ENCODE results near the gene ZSWIM1. TPM values are rescaled to one million over a fixed set of nuclear protein-coding genes. Genes with fewer than 3 reads are reported as not detected.

ZSWIM1 gene
- total and polyA plus RNA-seq, 2 of the 13 experiments (the other 11 are each of a cell fraction or from before 2014, with no cell fraction given), result 9.5 to 11.7 TPM

GRCh38 chr20:45857114-45857881 is 23.7 kb upstream of the ZSWIM1 start, which contains the start of the genes ACOT8 and ZSWIM3 (continued):
- peak; percentile 62 for TF ChIP-seq ARID5B (CRISPR knock-in tag; IDR thresholded peaks at IDR 0.05)
- no peak for TF ChIP-seq SCMH1 (CRISPR knock-in tag; IDR thresholded peaks at IDR 0.05; ENCODE audit: borderline replicate concordance)
- TF ChIP-seq, protein P1, sequence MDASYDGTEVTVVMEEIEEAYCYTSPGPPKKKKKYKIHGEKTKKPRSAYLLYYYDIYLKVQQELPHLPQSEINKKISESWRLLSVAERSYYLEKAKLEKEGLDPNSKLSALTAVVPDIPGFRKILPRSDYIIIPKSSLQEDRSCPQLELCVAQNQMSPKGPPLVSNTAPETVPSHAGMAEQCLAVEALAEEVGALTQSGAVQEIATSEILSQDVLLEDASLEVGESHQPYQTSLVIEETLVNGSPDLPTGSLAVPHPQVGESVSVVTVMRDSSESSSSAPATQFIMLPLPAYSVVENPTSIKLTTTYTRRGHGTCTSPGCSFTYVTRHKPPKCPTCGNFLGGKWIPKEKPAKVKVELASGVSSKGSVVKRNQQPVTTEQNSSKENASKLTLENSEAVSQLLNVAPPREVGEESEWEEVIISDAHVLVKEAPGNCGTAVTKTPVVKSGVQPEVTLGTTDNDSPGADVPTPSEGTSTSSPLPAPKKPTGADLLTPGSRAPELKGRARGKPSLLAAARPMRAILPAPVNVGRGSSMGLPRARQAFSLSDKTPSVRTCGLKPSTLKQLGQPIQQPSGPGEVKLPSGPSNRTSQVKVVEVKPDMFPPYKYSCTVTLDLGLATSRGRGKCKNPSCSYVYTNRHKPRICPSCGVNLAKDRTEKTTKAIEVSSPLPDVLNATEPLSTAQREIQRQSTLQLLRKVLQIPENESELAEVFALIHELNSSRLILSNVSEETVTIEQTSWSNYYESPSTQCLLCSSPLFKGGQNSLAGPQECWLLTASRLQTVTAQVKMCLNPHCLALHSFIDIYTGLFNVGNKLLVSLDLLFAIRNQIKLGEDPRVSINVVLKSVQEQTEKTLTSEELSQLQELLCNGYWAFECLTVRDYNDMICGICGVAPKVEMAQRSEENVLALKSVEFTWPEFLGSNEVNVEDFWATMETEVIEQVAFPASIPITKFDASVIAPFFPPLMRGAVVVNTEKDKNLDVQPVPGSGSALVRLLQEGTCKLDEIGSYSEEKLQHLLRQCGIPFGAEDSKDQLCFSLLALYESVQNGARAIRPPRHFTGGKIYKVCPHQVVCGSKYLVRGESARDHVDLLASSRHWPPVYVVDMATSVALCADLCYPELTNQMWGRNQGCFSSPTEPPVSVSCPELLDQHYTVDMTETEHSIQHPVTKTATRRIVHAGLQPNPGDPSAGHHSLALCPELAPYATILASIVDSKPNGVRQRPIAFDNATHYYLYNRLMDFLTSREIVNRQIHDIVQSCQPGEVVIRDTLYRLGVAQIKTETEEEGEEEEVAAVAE (CRISPR knock-in tag; IDR thresholded peaks at IDR 0.05; ENCODE audit: borderline replicate concordance), result peak; percentile 42
- TF ChIP-seq SOX13 (IDR thresholded peaks at IDR 0.05), result peak; percentile 7; the same call in 1 of the 2 replicates
- no peak; a peak in 1 of 4 replicates for TF ChIP-seq SOX13 (CRISPR knock-in tag; conservative IDR thresholded peaks at IDR 0.05 in 1 of 2, IDR thresholded peaks at IDR 0.05 in 1 of 2)
- TF ChIP-seq ATF7 (IDR thresholded peaks at IDR 0.05), result no peak
- TF ChIP-seq ATF7 (CRISPR knock-in tag; IDR thresholded peaks at IDR 0.05), result no peak; the same call in 1 of the 2 replicates
- TF ChIP-seq SP1 (IDR thresholded peaks at IDR 0.05), result no peak
- peak; percentile 57 for TF ChIP-seq SP1 (CRISPR knock-in tag; IDR thresholded peaks at IDR 0.05)
- peak; percentile 84 for TF ChIP-seq ZSCAN5A (CRISPR knock-in tag; IDR thresholded peaks at IDR 0.05; ENCODE audit: borderline replicate concordance)
- no peak for TF ChIP-seq JUN (CRISPR knock-in tag; IDR thresholded peaks at IDR 0.05)
- TF ChIP-seq KDM6A (CRISPR knock-in tag; IDR thresholded peaks at IDR 0.05; ENCODE audit: low read depth), result no peak
- peak; percentile 20; the same call in 1 of the 2 replicates for TF ChIP-seq ZSCAN29 (CRISPR knock-in tag; conservative IDR thresholded peaks at IDR 0.05)
- peak; percentile 80; the same call in 1 of the 2 replicates for TF ChIP-seq E2F2 (CRISPR knock-in tag; IDR thresholded peaks at IDR 0.05; ENCODE audit: borderline replicate concordance)
- TF ChIP-seq, protein P2, sequence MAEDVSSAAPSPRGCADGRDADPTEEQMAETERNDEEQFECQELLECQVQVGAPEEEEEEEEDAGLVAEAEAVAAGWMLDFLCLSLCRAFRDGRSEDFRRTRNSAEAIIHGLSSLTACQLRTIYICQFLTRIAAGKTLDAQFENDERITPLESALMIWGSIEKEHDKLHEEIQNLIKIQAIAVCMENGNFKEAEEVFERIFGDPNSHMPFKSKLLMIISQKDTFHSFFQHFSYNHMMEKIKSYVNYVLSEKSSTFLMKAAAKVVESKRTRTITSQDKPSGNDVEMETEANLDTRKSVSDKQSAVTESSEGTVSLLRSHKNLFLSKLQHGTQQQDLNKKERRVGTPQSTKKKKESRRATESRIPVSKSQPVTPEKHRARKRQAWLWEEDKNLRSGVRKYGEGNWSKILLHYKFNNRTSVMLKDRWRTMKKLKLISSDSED (CRISPR knock-in tag; IDR thresholded peaks at IDR 0.05), result no peak
- TF ChIP-seq YY1 (IDR thresholded peaks at IDR 0.05; ENCODE audit: insufficient read depth, insufficient replicate concordance, low read depth, low read length), result peak; percentile 64
- TF ChIP-seq MXD4 (CRISPR knock-in tag; IDR thresholded peaks at IDR 0.05), result peak; percentile 97
